Uterus (tissue), 2 donors: Measurements from ENCODE around the gene PPME1.
"Not testable (repeated sequence)": the region's sequence is repeated elsewhere in the genome, so short reads cannot be mapped to it uniquely, and the experiment has no call there.

Experiments
- POLR2A ChIP-seq, 2 donors: fragments of 450-650 bp; IDR thresholded peaks; one replicate each; pipeline ENCODE4 v1.6.1; 2016; ENCODE audit warnings: antibody characterized with exemption in 2 of 2, mild to moderate bottlenecking in 1 of 2, moderate library complexity in 1 of 2
- TF ChIP-seq, protein P1 (sequence below), 4 experiments: fragments of 200-600 bp in 2 of 4; fragments of 450-650 bp in 2 of 4; sonication (generic) in 2 of 4; IDR thresholded peaks; one replicate each; pipeline ENCODE4 v1.5.1; 2016 to 2019; ENCODE audit warnings: antibody characterized with exemption in 4 of 4, mild to moderate bottlenecking in 2 of 4, moderate library complexity in 1 of 4

DNA sequence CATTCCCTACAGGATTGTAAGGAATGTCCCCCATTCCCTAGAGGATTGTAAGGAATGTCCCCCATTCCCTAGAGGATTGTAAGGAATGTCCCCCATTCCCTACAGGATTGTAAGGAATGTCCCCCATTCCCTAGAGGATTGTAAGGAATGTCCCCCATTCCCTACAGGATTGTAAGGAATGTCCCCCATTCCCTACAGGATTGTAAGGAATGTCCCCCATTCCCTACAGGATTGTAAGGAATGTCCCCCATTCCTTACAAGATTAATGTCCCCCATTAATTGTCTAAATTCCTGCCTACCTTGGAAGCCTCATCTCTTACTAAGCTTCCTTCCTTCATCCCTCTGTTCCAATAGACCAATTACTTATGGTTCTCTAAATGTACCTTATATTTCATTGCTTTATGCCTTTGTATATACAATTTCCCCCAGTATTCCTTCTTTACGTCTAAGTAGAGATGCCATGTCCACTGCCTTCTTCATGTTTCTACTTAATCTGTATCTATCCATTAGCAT, 31.1 kb upstream of the PPME1 start:
- TF ChIP-seq, protein P1, sequence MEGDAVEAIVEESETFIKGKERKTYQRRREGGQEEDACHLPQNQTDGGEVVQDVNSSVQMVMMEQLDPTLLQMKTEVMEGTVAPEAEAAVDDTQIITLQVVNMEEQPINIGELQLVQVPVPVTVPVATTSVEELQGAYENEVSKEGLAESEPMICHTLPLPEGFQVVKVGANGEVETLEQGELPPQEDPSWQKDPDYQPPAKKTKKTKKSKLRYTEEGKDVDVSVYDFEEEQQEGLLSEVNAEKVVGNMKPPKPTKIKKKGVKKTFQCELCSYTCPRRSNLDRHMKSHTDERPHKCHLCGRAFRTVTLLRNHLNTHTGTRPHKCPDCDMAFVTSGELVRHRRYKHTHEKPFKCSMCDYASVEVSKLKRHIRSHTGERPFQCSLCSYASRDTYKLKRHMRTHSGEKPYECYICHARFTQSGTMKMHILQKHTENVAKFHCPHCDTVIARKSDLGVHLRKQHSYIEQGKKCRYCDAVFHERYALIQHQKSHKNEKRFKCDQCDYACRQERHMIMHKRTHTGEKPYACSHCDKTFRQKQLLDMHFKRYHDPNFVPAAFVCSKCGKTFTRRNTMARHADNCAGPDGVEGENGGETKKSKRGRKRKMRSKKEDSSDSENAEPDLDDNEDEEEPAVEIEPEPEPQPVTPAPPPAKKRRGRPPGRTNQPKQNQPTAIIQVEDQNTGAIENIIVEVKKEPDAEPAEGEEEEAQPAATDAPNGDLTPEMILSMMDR (IDR thresholded peaks at IDR 0.05) = not testable (repeated sequence)
- not testable (repeated sequence) for TF ChIP-seq POLR2A (IDR thresholded peaks at IDR 0.05)
